ENCODE results near the gene KLHDC8A. TPM values are rescaled to one million over a fixed set of nuclear protein-coding genes. Genes with fewer than 3 reads are reported as not detected.

Gene KLHDC8A
- total RNA-seq, 1 donor from 2014 or later, result not detected

DNA sequence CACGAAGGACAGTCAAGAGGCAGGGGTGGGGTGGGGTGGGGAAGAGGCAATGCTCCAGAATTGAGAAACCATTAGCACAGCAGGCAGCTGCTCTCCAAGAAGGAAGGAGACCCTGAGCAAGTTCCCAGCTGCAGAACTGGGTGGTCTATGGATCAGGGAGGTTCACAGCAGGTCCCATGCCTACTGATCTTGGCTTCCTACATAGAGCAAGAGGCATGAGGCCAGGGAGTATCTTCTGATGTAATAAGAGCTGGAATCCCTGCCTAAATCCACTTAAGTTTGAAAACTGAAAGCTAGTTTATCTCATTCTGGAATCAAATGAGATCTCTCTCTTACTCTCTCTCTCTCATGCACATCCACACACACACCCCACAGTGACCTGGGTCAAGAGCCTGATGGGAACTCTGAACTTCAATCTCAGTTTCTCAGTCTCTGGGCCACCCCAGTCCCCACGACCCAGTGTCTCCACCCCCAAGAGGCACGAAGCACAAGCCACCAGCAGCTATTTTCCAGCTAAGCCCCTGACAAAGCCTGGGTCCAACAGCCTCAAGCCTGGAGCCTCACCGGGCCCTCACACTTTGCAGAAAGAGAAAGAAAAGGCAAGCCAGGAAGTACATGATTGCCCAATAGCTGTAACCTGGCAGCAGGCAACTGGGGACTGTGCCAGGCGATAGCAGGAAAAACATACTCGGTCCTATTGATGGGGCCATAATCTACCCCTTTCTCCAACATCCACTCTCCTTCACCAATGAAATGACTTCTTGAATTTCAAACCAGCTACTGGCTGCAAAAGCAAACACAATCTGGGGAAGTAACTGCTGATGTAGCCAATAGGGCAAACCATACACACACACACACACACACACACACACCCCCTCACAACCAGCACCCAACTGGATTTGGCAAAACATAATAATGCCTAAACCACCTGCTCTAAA, 37.4 kb downstream of the KLHDC8A start:
- DNase-seq (ENCODE audit: low read depth), result no peak

DNA sequence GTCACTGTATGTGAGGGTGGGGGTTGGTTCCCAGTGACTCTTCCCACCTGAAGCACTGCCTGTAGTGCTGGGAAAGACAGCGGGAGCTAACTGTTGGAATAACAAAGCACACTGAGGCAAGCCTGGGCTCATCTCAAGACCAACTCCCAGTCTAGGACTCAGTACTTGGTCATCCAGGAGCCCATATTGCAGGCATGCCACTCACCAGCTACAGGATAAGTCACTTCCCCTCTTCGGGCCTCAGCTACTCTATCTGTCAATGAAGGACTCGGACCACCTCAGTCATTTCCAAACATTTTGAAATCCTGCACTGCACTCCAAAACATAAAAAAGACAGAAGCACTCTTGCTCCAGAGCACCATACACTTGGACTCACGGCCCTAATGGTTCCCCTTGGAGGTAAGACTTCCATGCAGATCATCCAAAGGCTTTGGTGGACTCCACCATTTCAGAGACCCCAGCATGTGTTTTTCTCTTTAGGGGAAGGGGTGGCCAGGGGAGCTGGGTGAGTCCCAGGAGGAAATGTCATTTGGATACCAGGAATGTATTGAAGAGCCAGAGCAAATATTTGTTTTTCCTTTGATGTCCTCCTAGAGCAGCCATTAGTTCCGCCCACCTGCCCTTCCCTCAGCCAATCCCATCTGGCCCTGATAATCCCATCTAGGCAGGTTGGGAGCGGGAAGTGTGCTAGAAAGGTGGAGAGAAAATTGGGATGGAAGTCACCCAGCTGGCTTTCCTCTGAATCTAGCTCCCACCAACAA, 38.3 kb downstream of the KLHDC8A start:
- DNase-seq (ENCODE audit: low read depth), result no peak

DNA sequence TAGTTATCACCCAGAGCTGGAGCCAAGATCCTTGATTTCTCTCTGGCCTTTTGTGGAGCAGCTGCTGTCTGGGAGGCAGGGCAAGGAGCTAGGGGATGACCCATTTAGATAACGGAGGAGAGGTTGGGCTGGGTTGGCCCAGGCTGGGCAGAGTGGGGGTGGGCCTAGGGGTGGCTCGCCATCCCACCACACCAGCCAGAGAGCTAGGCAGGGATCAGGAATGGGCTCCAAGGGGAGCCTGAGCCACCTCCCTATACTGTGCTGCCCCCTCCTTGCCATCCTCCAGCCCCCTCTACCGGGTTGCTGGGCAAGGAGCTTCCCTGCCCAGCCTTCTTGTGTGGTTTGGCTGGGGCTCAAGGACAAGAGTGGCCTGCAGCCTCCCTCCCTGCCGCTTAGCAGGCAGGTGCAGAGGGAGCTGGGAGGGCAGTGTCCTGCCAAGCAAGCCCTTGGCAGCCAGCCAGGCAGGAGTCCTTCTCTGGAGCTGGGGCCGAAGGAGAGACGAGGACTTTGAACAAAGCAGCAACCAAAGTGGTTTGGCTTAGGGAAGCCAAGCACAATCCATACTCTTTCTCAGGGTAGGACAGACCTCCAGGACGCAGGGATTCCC, 39.3 kb downstream of the KLHDC8A start:
- DNase-seq (ENCODE audit: low read depth), result peak; percentile 96

DNA sequence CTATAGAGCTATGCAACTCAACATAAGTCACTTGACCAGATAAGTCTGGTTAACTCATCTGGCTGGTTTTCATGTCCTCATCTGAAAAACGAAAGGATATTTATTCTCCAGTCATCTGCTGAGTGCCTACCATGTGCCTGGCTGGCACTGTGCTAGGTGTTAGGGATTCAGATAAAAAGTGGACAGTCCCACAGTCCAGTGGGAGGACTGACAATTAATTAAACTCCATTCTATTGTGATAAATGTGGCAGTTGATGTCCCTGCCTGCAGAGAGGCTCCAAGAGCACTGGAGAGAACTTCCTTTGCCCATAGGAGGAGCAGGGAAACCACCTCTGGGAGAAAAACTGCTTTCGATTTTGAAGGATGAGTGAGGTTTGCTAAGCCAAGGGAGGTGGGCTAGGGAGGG, 40.6 kb downstream of the KLHDC8A start:
- no peak for DNase-seq (ENCODE audit: low read depth)

DNA sequence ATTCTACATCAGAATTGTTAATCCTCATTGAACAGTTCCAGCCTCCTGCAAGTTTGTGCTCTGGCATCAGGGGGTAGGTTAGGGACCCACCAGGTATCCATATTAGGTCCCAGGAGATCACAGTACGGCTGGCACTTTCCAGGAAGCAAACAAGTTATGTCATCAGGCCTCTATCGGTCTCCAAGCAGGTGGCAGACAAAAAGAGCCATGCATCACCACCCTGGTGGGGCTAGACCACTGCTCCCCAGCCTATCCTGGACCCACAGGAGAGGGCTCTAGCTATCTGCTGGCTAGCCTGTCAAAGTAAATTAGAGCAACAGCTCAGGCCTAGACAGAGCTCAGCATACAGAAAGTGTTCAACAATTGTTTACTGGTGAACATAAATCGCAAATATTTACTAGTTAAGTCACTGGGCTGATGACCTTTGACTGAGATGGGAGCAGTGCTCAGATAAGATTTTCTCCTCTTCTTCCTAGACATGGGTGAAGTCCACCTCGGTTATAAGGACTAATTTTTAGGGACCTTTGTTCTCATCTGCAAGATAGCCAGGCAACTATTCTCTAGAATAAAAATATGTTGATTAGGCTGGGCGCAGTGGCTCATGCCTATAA, 41.6 kb downstream of the KLHDC8A start:
- DNase-seq (ENCODE audit: low read depth), result no peak

DNA sequence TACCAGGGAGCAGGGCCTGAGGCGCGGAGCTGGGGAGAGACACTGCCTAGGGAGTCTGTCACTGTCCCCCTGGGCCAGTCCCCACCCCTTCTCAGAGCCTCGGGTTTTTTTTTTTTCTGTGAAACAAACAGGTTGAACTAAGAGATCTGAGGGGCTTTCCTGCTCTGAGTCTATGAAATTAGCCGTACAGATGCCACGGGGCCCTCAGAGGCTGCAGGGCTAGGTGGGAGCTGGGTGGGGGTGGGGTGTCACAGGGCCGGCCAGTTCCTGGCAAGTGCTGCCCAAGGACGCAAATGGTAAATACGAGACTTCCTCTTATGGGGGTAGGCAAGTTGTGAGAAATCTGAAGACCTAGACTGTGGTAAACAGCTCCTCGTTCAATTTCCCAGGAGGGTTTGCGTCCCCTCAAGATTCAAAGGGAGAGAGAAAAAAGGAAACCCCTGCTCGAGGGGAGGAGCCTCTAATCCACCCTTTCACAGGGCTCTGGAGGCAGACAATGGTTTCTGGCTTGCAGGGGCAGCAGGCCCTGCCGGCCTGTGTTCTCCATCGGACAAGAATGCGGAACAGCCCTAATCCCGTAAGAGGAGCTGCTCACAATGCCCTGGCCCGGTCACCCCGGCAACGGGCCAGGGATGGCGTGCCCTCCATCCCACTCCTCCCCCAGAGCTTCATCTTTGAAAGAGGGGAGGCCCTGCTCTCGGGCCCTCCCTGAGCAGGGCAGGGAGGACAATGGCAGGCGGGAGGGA, 43.0 kb downstream of the KLHDC8A start:
- no peak for DNase-seq (ENCODE audit: low read depth)

DNA sequence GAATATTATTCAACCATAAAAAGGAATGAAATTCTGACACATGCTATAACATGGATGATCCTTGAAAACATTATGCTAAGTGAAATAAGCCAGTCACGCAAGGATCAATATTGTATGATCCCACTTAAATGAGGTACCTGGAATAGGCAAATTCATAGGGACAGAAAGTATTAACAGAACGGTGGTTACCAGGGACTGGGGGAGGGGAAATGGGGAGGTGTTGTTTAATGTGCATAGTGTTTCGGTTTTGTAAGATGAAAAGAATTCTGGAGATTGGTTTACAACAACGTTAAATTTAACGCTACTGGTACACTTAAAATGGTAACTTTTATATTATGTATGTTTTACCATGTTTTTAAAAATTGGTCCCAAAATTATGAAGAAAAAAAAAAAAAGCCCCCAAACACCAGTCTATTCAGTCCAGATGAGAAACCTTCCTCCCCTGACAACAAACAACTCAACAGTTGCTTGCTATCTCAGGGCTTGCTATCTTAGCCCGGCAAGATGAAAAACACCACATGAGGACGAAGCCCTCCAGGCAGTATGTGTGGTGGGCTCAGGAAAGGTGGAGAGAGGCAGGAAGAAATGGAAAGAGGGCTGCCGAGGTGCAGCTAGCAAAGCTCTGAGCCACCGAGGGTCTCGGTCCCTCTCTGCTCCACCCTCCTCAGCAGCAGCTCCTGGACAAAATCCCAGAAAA, 43.7 kb downstream of the KLHDC8A start:
- DNase-seq (ENCODE audit: low read depth), result no peak

DNA sequence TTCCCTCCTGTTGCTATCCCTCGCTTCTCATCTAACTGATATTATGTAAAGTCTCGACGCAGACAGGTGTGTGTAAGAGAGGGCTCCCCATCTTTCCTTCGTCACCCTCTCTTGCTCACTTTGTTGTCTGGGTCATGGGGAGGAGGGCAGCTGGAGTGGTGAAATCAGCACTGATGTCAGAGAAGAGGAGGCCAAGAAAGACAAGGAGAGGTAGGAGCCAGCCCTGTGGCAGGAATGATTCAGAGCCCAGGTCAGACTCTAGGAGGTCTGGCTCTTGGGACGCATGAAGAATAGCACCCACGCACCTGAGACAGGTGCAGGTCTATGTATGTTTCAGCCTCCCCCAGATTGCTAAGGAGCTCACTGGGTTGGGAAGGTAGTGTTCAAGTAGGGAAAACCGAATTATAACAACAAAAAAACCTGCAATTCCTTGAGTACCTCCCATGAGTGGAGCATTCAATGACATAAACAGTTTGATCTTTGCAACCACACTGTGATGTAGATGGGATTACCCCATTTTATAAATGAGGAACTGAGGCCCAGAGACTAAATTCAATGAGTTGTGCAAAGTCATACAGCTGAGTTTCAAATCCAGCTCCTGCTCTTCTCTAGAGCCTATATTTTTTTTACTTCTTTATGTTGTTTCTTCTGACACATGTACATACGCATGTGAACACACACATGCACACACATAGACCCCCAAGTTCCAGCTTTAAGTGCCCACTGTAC, 45.6 kb downstream of the KLHDC8A start:
- no peak for DNase-seq (ENCODE audit: low read depth)

DNA sequence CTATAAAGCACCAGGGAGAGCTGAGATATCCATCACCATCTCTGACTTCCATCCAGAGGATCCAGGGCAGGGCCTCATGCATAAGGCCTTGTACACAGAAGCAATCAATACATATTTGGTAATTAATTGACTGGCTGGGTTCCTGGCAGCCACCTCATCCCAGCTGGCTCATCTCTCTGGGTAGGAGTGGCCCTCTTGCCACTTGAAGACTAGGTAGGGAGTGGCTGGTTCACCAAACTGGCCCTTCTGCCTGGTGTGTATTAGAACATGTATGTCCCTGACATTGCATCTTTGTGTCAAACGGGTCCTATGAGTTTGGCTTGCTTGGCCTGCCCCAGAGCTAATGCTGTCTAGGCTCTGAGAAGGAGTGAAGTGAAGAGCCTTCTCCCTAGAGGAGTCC, 47.0 kb downstream of the KLHDC8A start:
- no peak for DNase-seq (ENCODE audit: low read depth)

DNA sequence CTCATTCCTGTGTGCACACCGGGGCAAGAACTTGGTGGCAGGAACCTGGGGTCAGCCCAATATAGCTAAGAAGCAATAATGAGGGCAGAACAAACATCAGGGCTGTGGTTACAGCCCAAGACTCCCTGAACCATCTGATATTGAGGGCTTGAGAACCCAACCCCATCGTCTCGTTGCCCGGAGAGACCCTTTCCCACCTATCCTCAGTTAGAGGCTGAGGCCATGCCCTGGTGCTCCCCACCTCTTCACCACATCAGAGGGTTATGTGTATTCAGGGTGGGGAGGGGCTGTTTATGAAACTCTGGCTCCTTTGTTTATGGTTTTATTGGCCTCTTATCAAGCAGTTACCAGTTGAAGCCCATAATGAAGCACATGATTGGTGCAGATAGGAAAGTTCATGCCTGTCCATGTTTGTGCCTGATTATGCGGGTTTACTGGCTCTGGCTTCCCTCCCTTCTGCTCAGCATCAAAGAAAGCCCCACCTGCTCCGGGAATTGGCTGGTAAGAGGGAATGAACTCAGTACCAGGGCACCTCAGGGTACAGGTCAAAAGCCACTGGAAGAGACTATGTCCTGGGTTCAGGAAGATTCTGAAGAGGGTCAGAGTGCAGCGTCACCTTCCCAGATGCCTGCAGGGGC, 49.7 kb downstream of the KLHDC8A start:
- no peak for DNase-seq (ENCODE audit: low read depth)

DNA sequence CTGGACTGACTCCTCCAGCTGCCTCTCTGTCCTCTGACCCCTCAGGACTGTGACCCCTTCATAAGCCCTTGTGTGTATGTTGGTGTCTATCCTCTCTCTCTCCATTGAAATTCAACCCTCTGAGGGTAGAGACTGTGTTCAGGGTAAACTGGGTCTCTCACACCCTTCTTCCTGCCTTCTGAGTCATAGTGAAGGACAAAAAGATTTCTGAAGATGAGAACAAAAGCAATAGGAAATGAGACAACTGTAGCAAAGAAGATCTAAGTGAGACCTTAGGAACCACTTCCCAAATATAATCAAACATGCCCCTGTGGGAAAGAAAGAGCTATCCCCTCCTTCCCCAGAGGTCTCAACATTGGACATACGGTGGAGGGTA, 52.0 kb downstream of the KLHDC8A start:
- DNase-seq (ENCODE audit: low read depth), result no peak

DNA sequence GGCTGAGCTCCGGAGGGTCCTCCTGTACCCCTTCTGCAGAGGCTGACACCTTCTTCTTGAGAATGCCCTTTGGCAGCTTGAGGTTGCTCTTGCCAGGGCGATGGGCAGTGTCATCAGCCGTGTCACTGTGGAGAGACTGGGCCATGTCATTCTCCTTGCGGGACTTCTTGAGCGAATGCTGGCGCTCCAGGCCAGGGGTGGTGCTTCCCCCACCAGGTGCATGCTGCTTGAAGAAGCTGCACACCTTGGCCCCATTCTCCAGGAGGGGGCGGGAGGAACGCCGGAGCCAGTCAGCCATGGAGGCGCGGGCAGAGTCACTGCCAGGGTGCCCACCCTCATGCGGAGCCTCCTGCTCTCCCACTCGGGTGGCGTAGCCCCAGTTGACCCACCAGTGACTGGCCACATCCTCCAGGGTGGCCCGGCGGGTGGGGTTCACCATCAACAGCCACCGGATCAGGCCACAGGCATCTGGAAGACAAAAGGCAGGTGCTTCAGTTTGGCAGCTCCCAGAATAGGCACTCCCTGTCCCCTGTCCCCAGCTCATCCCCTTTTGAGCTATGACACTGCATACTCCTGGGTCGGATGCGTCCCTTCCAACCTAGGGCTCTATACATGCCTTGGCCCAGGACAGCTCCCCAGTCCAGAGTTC, 52.6 kb downstream of the KLHDC8A start:
- peak; percentile 60 for DNase-seq (ENCODE audit: low read depth)

DNA sequence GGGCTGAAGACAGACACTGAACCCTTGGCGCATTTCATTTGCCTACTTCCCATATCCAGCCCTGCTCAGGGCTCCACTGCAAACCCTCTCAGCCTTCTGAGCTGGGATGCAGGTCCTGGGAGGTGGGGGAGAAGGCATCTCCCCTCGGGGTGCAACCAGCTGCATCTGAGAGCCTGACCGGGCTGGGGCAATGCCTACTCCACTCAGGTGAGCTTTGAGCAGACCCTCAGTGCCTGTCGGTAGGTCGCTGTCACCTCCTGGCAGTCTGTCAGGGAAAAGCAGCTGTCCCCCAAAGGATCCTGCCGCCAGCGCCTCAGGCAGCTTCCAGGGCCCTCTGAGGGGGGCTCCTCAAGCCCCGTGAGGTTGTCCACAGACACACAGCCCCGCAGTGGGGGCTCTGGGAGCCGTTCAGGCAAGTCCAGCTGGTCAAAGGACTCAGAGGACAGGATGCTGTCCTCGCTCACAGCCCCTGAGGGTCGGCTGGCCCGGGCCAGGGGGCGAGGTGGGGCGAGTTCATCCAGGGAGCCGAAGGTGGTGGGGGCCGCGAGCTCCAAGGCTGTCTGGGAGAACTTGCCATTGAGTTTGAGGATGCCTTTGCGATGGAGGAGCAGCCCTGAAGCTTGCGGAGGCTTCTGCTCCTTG, 53.4 kb downstream of the KLHDC8A start:
- no peak for DNase-seq (ENCODE audit: low read depth)

DNA sequence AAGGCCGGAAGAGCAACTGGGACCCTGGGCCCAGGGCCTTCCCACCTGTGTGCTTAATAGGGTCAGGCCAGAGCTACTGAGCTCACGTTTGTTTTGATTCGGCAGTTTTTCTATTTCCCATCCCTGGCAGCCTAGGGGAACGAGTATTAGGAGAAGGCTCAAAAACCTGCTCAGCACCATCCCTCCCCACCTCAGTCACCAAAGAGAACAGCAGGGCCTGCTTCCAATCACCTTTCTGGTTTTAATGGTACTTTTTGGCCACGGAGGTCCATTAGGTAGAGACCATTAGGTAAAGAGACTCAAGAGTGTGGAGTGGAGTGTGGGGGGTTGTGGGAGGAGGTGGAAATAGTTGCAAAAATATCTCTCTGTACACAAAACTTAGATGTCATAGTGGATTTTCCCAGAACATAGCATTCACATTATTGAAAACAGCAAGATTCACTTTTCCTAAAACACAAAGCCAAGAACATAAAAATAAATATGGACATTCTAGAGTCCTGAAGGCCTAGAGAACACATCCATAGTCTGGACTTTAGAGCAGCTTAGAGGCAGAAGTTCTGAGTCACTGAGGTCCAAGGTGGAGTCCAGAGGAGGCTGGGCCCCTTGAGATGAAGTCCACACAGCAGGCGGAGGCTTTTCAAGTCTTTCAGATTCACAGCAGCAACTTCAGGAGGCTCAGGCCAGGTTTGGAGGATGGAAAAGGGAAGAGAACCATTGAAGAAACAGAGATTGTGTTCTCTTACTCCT, 54.7 kb downstream of the KLHDC8A start:
- no peak for DNase-seq (ENCODE audit: low read depth)

DNA sequence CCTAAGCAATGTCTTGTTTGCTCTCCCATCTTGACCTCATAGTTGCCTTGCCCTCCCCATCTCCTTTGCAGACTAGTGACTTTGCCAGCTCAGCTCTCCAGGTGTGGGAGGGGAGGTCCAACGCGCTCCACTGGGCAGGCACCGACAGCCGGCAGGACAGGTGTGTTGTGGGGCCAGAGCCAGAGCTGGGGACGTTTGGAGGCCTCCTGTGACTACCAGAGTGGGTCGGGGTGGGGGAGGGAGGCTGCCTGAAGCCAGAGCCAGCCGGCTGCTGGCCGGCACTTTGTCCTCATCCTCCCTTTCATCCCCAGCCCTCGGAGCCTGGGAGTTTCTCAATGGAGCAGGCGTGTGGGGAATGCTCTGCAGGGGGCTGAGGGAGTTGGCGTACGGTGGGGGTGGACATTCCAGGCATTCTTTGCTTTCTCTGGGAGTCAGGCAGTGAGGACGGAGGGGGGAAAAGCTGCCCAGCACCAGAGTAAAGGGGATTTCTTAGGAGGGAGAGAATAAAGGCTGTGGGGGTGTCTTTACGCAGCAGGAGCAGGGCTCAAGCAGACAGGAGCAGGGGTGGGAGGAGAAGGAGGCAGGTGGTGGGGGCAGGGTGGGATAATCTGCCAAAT, 55.4 kb downstream of the KLHDC8A start:
- DNase-seq (ENCODE audit: low read depth), result peak; percentile 82

DNA sequence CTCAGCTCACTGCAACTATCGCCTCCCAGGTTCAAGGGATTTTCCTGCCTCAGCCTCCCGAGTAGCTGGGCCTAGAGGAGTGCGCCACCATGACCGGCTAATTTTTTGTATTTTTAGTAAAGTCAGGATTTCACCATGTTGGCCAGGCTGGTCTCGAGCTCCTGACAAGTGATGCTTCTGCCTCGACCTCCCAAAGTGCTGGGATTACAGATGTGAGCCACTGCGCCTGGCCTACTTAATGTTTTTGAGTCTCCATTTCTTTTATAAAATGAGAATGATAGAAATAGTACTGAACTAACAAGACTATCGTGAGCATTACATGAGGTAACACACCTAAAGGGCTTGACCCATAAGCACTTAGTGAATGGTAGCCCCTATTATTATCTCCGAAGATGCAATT, 56.6 kb downstream of the KLHDC8A start:
- no peak for DNase-seq (ENCODE audit: low read depth)
